DMS 273 (cell line): ENCODE data around the gene NDUFA3.
"Not testable (repeated sequence)": the region's sequence is repeated elsewhere in the genome, so short reads cannot be mapped to it uniquely, and the experiment has no call there.

Experiments
- DNase-seq: peaks from one replicate; lab custom pipeline; 2025; ENCODE audit not compliant: unreplicated experiment; lab: John Stamatoyannopoulos, UW

Gene NDUFA3

DNA sequence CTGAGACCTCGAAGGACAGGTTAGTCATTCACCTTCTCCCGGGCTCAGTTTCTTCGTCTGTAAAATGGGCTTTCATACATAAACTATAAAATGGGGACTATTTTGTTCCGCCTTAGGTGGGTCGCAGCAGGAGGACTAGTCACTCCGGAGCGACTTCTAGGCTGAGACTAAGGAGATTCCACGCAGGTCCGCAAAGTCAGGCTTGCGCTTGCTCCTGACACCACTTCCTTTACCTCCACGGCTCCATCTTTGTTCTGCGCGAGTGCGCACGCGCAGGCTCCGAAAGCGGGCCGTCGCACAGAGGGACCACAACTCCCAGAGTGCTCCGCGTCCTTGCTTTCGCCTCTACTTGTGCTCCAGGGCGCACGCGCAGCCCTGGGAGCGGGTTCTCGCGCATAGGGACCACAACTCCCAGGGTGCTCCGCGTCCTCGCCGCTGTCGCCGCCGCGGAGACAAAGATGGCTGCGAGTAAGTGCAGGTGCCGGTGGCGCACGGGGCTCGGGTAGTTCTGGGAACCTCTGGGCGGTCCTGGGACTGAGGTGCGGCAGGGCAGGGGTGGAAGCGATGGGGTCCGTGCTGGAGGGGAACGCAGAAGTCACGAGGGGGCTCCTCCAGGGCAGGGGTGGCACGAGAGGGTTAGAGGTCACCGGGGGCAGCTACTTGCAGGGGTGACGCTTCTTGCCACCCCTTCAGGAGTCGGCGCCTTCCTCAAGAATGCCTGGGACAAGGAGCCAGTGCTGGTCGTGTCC lies at the start of gene NDUFA3:
Gene NDUFA3 (plus strand): TSS at position 435 of the 749 bp plus-strand sequence. CDS start 24 bp downstream, at position 459.
- peak; percentile 99 for DNase-seq

DNA sequence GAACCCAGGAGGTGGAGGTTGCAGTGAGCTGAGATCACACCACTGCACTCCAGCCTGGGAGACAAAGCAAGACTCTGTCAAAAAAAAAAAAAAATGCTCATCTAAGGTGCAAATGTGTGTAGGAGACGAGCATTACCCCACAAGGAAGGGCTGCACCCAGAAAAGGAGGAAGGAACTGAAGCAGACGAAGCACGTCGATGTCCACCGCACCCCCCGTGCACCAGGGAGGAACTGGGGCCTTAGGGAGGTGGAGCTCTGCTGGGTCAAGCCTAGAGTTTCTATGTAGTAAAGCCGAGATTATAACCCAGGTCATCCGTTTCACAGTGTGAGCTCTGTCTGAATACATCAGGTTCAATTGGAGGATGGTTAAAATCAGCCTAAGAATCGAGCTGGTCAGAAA lies 40.0 kb upstream of the NDUFA3 start:
- no peak for DNase-seq

DNA sequence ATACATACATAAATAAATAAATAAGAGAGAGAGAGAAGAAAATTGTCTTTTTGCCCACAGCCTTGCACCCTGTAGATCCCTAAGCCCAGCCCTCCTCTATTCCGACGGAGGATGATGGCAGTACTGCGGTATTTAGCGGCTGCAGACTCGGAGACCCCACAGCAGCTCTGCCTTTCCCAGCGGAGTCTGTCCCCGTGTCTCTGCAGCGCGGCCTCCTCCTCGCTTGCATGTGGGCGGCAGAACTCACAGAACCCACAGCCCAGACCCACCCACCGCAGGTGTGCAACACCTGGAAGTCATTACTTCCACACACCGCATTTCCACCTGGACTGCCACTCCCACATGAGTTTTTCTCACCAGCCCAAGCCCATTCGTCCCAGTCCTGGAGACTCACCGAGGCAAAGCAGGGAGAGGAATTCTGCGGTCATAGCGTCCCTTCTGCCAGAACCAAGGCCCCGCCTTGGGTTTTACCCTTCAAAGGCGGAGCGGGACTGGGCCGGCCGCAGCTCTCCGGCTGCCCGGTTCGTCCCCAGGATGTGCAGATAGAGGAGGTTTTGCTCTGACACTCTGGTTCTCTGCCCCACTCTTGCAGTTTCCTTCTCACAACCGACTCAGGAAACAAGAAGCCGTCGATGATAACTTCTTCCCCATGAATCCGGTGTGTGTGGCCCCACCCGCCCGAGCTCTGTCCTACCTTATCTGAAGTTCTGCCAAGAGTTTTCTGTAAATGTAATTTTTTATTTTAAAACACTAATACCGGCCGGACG lies 39.1 kb upstream of the NDUFA3 start, which contains the start of gene VSTM1:
Gene VSTM1 (minus strand): TSS at position 548 of the 767 bp plus-strand sequence. CDS start 120 bp downstream, at position 428.
- no peak for DNase-seq

DNA sequence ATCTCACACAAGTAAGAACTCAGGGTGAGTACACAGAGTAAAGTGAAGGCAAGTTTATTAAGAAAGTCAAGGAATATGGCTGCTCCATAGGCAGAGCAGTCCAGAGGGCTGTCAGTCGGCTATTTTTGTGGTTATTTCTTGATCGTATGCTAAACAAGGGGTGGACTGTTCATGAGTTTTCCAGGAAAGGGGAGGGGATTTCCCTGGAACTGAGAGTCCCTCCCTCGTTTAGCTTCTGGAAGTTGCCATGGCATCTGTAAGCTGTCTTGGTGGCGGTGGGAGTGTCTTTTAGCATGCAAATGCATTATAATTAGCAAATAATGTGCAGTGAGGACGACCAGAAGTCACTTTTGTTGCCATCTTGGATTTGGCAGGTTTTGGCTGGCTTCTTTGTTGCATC lies 33.2 kb upstream of the NDUFA3 start:
- DNase-seq, result no peak

DNA sequence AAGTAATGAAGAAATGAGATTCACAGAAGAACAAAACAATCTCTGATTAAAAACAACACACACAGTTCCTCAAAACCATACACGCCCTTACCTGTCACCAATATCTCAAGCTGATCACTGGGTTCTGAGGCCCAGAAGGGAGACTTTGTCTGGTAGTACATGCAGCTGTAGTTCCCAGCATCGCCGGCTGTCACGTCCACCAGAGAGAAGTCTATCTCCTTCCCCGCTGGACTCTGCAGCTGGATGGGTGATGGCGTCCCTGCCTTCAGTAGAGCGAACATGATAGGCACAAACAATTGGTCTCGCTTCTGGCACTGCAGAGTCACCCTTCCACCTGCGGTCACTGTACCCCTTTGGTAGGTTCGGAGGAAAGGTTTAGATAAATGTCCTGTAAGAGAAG lies 28.8 kb upstream of the NDUFA3 start:
- DNase-seq, result no peak

DNA sequence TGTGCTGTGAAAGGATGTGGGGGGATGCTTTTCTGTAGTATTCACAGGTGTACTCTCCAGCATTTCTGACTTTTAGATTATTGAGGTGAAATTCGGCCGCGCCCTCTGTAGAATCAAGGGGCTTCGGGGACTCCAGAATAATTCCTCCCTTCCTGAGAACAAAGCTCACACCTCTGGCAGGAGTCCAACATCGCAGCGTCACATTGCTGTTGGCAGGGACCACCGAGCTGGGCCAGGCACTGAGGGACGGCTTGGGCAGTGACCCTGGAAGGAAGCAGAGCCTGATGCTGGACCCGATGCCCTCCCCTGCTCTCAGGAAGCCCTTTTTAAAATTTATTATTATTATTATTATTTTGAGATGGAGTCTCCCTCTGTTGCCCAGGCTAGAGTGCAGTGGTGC lies 27.8 kb upstream of the NDUFA3 start:
- no peak for DNase-seq

DNA sequence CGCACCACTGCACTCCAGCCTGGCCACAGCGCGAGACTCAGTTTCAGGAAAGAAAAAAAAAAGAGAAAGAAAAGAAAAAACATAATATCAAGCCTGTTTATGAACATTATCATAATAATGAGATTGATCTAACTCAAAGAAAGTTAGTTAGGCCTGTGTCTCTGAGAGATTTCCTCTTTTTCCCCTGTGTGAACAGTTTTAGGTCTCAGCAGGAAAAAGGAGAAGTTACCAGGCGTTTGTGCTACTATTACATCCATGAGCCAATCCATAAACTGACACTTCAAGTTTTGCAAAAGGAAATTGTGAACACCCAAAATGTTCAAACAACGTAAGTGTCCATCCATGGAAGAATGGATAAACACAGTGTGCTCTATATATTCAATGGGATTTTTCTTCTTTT lies 25.3 kb upstream of the NDUFA3 start:
- no peak for DNase-seq

DNA sequence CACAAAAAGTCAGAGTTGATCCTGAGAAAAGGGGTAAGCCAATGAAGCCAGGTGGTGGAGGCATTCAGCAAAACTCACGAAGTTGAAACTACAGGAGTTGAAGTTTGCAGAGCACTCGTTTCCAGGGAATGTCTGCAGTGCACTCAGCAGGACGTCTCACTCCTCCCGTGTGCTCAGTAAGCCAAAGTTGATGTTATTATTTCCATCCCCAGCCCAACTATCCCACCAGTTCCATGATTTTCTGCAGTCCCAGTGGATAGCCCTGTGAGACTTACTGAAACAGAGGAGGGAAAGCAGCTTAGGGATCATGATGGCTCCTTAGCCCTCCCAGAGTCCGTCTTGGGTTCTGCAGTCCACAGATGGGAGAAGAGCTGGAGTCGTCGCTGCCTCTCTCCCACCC lies 21.6 kb upstream of the NDUFA3 start, which contains the start of gene TARM1:
Gene TARM1 (minus strand): TSS at position 334 of the 400 bp plus-strand sequence. CDS start 25 bp downstream, at position 309.
- DNase-seq, result no peak

DNA sequence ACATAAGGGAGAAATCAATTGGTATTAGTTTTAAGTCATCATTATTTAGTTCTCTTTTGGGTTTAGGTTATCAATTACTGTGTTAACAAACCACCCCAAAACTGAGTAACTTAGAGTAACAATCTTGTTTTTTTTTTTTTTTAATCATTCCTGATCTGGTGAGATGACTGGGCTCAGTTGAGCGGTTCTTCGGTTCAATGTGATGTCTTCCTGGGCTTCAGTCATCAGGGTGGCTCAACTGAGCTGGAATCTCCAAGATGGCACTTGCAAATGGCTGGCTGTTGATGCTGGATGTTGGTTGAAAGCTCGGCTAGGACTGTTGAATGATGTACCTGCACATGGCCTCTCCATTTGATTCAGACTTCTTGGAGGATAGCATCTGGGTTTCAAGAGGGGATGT lies 18.2 kb upstream of the NDUFA3 start:
- no peak for DNase-seq

DNA sequence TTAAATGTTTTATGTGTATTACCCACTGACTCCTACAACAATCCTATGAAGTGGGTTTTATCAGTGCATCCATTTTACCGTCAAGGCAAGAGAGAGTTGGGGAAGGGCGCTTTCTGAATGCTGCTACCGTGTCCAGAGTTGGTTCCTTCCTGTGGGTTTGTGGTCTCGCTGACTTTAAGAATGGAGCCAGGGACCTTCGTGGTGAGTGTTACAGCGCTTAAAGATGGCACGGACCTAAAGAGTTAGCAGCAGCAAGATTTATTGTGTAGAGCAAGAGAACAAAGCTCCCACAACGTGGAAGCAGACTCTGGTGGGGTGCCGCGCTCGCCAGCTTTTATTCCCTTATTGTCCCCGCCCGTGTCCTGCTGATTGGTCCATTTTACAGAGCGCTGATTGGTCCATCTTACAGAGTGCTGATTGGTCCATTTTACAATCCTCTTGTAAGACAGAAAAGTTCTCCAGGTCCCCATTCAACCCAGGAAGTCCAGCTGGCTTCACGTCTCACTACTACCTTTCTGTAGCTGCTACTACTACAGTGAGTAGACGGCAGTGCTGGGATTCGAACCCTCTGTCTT lies 8.1 kb upstream of the NDUFA3 start:
- DNase-seq, result no peak

DNA sequence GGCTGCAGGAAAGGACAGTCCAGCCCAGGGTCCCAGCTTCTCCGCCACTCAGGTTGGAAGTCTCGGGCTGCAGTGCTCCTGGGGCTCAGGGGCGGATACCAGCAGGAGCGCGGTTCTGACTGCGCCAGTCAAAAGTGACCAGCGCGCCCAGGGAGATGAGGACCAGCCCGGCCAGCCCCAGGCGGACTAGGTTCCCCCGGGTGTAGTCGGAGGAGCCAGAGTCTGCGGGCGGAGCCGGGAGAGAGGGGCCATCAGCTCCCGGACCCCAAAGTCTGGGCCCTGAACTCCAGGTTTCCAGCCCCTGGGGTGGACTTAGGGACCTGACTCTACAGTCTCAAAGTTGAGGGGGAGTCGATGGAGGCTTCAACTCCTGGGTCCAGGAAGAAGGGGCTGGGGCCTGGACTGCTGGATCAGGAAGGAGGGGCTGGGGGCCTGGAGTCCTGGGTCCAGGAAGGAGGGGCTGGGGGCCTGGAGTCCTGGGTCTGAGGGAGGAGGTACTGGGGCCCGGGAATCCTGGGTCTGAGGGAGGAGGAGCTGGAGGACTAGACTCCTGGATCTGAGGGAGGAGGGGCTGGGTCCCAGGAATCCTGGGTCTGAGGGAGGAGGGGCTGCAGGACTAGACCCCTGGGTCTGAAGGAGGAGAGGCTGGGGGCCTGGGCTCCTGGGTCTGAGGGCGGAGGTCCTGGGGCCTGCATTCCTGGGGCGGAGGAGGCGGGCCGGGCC lies 7.4 kb upstream of the NDUFA3 start:
- no peak for DNase-seq

DNA sequence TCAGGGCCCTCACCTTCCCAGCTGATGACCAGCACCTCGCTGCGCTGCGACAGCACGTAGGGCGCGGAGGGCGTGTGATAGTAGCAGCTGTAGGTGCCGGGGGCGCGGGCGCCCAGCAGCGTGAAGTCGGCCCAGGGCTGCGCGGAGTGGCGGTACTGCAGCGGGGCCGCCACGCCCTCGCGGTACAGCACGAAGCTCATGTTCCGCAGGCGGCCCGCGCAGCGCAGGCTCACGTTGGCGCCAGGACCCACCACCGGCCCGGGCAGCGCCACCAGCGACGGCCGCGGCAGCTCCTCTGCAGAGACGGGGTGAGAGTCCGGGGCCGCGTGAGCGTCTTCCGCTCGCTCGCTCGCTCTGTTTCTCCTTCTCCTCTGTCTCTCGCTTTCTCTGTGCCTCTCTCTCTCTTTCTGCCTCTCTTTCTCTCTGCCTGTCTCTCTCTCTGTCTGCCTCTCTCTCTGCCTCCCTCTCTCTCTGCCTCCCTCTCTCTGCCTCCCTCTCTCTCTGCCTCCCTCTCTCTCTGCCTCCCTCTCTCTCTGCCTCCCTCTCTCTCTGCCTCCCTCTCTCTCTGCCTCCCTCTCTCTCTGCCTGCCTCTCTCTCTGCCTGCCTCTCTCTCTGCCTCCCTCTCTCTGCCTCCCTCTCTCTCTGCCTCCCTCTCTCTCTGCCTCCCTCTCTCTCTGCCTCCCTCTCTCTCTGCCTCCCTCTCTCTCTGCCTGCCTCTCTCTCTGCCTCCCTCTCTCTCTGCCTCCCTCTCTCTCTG lies 6.6 kb upstream of the NDUFA3 start:
- peak; percentile 72 for DNase-seq

DNA sequence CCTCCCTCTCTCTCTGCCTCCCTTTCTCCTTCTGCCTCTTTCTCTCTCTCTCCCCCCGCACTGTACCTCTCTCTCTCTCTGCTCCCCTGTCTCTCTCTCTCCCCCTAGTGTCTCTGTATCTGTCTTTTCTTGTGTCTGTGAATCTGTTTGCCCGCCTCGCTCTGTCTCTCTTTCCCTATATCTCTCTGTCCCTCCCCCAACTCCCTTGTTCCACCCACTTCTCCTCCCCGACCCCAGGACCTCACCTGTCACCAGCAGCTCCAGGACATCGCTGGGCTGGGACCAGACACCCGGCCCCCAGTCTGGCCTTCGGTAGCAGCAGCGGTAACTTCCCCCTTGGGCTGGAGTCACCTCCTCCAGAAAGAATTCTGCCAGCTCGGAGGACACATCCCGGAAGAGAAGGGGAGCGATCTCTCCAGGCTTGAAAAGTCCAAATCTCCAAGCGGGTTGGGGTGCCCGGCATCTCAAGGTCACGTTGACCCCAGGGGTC lies 6.0 kb upstream of the NDUFA3 start:
- DNase-seq, result peak; percentile 36

DNA sequence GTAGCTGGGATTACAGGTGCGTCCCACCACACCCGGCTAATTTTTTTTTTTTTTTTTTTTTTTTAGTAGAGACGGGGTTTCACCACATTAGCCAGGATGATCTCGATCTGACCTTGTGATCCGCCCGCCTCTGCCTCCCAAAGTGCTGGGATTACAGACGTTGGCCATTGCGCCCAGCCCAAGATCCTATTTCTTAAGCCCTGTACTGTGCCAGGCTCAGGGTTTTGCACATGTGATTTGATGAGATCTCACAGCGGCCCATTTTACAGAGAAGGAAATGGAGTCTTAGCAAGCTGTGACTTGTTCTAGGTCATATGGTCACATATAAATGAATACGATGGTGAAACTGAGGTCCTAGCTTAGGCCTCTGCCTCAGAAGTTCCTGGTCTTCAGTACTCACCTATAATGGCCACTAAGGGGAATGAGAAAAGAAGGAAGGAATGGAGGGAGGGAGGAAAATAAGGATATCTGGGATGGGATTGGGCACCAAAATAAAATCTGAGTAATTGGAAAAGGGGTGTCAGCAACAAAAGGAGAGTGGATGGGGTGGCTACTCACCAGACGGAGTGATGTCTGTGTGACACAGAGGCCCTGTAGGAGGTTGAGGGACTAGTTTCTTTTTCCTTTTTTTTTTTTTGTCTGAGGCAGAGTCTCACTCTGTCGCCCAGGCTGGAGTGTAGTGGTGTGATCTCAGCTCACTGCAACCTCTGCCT lies 3.3 kb upstream of the NDUFA3 start:
- no peak for DNase-seq

DNA sequence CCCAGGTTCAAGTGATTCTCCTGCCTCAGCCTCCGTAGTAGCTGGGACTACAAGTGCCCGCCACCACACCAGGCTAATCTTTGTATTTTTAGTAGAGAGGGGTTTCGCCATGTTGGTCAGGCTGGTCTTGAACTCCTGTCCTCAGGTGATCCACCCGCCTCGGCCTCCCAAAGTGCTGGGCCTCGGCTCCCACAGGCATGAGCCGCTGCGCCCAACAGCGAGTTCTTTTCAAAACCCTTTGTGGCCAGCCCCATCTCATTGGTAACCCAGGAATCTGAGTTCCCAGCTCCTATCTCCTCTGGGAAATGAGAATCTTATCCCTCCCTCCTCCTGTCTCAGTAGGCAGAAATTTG lies 2.8 kb upstream of the NDUFA3 start:
- DNase-seq, result not testable (repeated sequence)

DNA sequence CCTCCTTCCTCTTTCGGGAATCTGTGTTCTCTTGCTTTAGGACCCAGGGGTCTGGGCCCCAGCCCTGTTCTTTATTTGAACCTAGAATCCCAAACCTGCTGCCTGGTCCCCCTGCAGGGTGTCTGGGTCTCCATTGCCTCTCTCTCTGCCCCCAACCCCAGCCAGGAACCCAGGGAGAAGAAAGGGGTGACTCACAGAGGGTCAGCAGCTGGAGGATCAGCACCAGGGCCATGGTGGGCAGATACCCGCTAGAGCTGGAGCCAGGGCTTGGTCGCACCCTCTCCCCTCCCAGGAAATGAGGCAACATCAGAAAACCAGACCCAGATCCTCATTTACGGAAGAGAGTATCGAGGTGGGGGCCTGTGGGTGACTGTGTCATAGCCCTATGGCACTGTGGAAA lies 2.1 kb upstream of the NDUFA3 start, which contains the start of gene OSCAR:
Gene OSCAR (minus strand): TSS at position 243 of the 400 bp plus-strand sequence. CDS start 11 bp downstream, at position 232.
- DNase-seq, result no peak

DNA sequence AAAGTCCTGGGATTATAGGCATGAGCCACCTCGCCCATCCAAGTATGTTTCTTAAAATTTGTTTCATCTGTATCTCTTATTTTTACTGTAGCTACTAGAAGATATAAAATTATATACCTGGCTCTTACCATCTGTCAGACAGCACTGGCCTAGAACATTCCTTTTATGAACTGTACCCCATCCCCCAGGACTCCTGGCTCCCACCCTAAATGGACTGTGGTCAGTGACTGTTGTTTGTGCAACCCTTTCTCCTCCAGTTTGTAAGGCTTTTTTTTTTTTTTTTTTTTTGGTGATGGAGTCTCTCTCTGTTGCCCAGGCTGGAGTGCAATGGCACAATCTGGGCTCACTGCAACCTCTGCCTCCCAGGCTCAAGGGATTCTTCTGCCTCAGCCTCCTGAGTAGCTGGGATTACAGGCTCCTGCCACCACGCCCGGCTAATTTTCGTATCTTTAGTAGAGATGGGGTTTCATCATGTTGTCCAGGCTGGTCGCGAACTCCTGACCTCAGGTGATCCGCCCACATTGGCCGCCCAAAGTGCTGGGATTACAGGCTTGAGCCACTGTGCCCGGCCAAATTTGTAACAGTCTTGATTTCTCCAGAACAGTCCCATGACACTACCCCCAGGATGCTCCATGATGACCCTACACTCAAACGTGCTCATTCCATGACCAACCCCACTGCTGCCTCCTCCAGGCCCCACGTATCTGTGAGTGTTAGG lies 2.5 kb downstream of the NDUFA3 start:
- no peak for DNase-seq

DNA sequence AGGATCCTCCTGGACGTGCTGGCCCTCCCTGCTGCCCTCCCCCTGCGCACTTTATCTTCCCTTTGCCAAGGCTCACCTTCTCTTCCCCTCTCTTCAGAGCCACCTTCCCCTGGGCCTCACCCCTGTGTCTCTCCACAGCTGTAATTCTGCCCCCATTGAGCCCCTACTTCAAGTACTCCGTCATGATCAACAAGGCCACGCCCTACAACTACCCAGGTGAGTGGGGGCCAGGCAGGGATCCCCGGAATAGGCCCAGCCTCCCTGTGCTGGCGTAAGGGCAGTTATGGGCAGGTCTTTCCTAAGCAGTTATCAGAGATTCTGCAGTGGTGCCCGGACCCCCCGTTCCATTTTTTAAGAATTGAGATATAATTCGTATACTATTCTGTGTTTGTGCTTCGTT lies 3.1 kb downstream of the NDUFA3 start:
- DNase-seq, result no peak

DNA sequence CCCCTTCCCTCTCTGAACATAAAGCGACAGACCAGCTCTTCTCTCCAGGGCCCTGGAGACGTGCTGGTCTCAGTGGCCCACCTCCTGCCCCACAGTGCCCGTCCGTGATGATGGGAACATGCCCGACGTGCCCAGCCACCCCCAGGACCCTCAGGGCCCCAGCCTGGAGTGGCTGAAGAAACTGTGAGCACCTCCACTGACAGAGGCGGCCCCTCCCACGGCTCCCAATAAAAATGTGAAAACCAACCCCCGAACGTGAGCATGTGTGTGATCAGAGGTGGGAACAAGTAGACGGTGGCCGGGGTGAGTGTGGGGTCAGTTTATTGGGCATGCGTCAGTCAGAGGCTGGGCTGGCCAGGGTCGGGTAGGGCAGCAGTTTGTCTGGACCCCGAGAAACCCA lies 4.1 kb downstream of the NDUFA3 start:
- no peak for DNase-seq
